ENCODE measurements around the gene TMC1. TPM values are rescaled to one million over a fixed set of nuclear protein-coding genes. Genes with fewer than 3 reads are reported as not detected.

TMC1 gene
- total RNA-seq, 3 donors from 2014 or later: under 0.01 to 0.16 TPM; not detected in 1

DNA sequence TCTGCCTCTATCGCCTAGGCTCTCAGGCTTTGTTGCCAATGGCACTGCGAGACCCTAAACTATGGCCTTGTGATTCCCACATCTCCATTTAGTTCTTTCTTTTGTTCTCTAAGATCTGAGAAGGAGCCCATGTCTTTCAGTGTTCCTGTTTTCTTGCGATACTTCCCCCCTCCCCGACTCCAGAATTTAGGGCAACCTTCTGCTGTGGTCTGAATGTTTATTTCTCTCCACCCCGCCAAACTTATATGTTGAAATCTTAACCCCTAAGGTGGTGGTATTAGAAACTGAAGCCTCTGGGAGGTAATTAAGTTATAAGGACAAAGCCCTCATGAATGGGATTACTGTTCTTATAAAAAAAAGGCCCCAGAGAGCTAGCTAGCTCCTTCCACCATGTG is 6.4 kb downstream of the TMC1 start:
- TF ChIP-seq, protein P1, sequence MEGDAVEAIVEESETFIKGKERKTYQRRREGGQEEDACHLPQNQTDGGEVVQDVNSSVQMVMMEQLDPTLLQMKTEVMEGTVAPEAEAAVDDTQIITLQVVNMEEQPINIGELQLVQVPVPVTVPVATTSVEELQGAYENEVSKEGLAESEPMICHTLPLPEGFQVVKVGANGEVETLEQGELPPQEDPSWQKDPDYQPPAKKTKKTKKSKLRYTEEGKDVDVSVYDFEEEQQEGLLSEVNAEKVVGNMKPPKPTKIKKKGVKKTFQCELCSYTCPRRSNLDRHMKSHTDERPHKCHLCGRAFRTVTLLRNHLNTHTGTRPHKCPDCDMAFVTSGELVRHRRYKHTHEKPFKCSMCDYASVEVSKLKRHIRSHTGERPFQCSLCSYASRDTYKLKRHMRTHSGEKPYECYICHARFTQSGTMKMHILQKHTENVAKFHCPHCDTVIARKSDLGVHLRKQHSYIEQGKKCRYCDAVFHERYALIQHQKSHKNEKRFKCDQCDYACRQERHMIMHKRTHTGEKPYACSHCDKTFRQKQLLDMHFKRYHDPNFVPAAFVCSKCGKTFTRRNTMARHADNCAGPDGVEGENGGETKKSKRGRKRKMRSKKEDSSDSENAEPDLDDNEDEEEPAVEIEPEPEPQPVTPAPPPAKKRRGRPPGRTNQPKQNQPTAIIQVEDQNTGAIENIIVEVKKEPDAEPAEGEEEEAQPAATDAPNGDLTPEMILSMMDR (IDR thresholded peaks at IDR 0.05): no peak
- peak in 1 of 3 donors; percentile 8 for TF ChIP-seq POLR2AphosphoS5 (IDR thresholded peaks at IDR 0.05)
- Histone ChIP-seq H3K4me3 (peak overlapping the region in 2 of 3 donors; percentile 30 to 50), H3K27ac (peak overlapping the region; percentile 84 to 87), H3K4me1 (peaks cover 5% of the 10 kb centered on the region in 2 donors), H3K9me3 (peaks cover 0 to 7% of the 10 kb centered on the region in 2 donors), H3K36me3 (no peaks in the 10 kb centered on the region), H3K27me3 (no peaks in the 10 kb centered on the region)
- DNase-seq (ENCODE audit: low spot score in 2 of 2): no peak
- intact Hi-C loops (cut with DNase I; ENCODE audit: low total_unique reads): no loop called here

DNA sequence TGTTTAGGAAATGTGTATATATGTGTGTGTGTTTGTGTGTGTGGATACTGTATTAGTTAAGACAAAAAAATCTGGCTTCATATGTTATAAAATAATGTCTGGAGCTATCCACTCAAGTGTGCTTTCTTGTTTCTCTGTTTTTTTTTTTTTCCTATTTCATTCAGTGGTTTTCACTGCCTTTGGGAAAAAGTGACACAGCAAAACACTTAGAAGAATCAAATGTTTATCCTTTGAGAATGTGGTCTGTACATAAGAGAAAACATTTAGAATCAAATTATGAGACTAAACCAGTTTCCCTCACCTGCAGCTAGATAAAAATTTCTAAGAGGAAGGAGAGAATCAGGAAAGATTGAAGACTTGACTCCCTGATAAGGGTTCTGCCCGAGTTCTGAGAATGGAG is 8.1 kb downstream of the TMC1 start:
- H3K9me3 ChIP-seq: peaks cover 0 to 7% of the 10 kb centered on the region in 2 donors
- no peak overlapping the region for H3K4me3 ChIP-seq
- no peak overlapping the region for H3K27ac ChIP-seq
- peaks cover 5% of the 10 kb centered on the region in 2 donors for H3K4me1 ChIP-seq
- no peak for DNase-seq (ENCODE audit: low spot score in 2 of 2)
- intact Hi-C loops (cut with DNase I; ENCODE audit: low total_unique reads): no loop called here
- H3K36me3 ChIP-seq: no peaks in the 10 kb centered on the region
- H3K27me3 ChIP-seq: no peaks in the 10 kb centered on the region
- TF ChIP-seq POLR2A (IDR thresholded peaks at IDR 0.05) (no peak), POLR2AphosphoS5 (IDR thresholded peaks at IDR 0.05) (no peak)
- TF ChIP-seq, protein P1 (IDR thresholded peaks at IDR 0.05): no peak

DNA sequence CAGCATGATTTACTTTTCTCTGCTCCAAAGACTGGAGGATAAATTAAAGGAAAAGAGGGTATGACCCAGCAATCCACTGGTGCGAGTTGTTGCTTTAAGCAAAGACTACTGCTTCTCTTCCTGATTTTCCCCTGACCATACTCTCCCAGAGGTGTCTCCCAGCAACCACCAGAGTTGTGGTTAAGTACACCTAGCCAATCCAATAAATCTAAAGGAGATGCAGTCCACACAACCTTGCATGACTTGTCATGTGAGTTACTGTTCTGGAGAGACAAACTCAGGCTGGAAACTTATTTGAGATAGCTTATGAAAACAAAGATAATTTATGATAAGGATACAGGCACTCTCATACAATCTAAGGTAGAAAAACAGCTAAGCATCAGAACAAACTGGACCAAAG is 11.9 kb downstream of the TMC1 start:
- Histone ChIP-seq H3K36me3 (no peaks in the 10 kb centered on the region), H3K27me3 (no peaks in the 10 kb centered on the region), H3K9me3 (peaks cover 7 to 9% of the 10 kb centered on the region in 2 donors), H3K4me1 (no peaks in the 10 kb centered on the region), H3K27ac (peak overlapping the region in 1 of 2 donors; percentile 40), H3K4me3 (no peak overlapping the region)
- intact Hi-C loops (cut with DNase I; ENCODE audit: low total_unique reads): no loop called here
- no peak for DNase-seq (ENCODE audit: low spot score in 2 of 2)
- no peak for TF ChIP-seq POLR2A (IDR thresholded peaks at IDR 0.05)
- TF ChIP-seq, protein P1 (IDR thresholded peaks at IDR 0.05): no peak
- TF ChIP-seq POLR2AphosphoS5 (IDR thresholded peaks at IDR 0.05): no peak

DNA sequence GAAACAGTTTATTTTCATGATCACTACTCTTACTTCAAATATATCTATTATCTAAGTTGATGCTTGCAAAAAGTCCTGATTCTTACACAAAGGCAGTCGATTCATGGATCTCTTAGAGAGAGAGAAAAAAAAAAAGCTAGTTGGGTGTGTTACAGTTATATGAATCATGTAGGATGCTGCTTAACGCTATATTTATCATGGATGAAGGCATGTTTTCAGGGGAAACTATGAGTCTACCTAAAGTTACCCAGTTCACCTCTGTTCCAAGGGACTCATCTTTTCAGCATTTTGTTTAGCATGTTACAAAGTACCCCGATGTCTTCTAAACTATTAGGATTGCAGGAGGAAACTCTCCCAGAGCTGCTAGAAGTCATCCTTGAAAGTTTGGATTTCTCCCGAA is 13.5 kb downstream of the TMC1 start:
- TF ChIP-seq POLR2A (IDR thresholded peaks at IDR 0.05): no peak
- no peak for TF ChIP-seq POLR2AphosphoS5 (IDR thresholded peaks at IDR 0.05)
- TF ChIP-seq, protein P1 (IDR thresholded peaks at IDR 0.05): no peak
- peaks cover 7 to 9% of the 10 kb centered on the region in 2 donors for H3K9me3 ChIP-seq
- no peaks in the 10 kb centered on the region for H3K36me3 ChIP-seq
- no peaks in the 10 kb centered on the region for H3K27me3 ChIP-seq
- intact Hi-C loops (cut with DNase I; ENCODE audit: low total_unique reads): no loop called here
- H3K27ac ChIP-seq: no peak overlapping the region
- no peak overlapping the region for H3K4me3 ChIP-seq
- no peak for DNase-seq (ENCODE audit: low spot score in 2 of 2)
- H3K4me1 ChIP-seq: no peaks in the 10 kb centered on the region

DNA sequence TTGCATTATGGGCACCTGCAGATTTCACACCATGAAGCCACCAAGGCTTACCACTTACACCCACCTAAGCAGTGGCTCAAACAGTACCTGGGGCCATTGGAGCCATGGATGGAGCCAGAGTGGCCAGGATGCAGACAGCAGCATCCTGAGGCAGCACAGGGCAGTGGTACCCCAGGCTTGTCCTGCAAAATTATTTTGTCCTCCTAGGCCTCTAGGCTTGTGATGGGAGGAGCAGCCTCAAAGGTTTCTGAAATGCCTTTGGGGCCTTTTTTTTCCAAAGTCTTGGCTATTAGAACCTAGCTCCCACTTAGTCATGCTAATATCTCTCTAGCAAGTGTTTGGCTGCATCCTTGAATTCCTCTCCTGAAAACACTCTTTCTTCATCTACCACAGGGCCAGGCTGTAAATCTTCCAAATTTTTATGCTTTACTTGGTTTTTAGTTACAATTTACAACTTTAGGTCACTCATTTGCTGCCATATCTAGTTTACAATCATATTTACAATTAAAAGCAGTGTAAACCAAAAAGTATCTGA is 15.7 kb downstream of the TMC1 start:
- H3K27me3 ChIP-seq: no peaks in the 10 kb centered on the region
- H3K9me3 ChIP-seq: peaks cover 3 to 7% of the 10 kb centered on the region in 2 donors
- H3K36me3 ChIP-seq: no peaks in the 10 kb centered on the region
- no peak overlapping the region for H3K27ac ChIP-seq
- intact Hi-C loops (cut with DNase I; ENCODE audit: low total_unique reads): no loop called here
- H3K4me1 ChIP-seq: peaks cover 0 to 7% of the 10 kb centered on the region in 2 donors
- TF ChIP-seq POLR2A (IDR thresholded peaks at IDR 0.05): no peak
- TF ChIP-seq POLR2AphosphoS5 (IDR thresholded peaks at IDR 0.05): no peak
- TF ChIP-seq, protein P1 (IDR thresholded peaks at IDR 0.05): no peak
- no peak overlapping the region for H3K4me3 ChIP-seq
- DNase-seq (ENCODE audit: low spot score in 2 of 2): no peak

All from breast epithelium (tissue), 4 donors.